Immature natural killer cell (primary cell): ENCODE measurements around the gene ITGA5. TPM values are rescaled to one million over a fixed set of nuclear protein-coding genes. Genes with fewer than 3 reads are reported as not detected.
"Not testable (repeated sequence)": the region's sequence is repeated elsewhere in the genome, so short reads cannot be mapped to it uniquely, and the experiment has no call there.

ENCODE experiments used
- DNase-seq, 3 donors: peaks; one replicate each; pipeline ENCODE4 v3.0.0; 2022; ENCODE audit warnings: mixed read lengths in 1 of 3
- H3K27ac Mint-ChIP-seq, 6 donors: one replicate each; pipeline ENCODE4 v1.8.0; 2020; ENCODE audit warnings: mixed read lengths in 6 of 6, mild to moderate bottlenecking in 5 of 6, inconsistent platforms in 4 of 6, moderate library complexity in 3 of 6
- H3K27me3 Mint-ChIP-seq, 3 donors: one replicate each; pipeline ENCODE4 v1.8.0; 2020 to 2021; ENCODE audit warnings: low read depth in 3 of 3, mild to moderate bottlenecking in 3 of 3, mixed read lengths in 3 of 3, moderate library complexity in 3 of 3, inconsistent platforms in 1 of 3
- H3K36me3 Mint-ChIP-seq, 3 donors: one replicate each; pipeline ENCODE4 v1.8.0; 2020; ENCODE audit warnings: mixed read lengths in 3 of 3, inconsistent platforms in 2 of 3, mild to moderate bottlenecking in 2 of 3
- H3K4me1 Mint-ChIP-seq, 2 donors: one replicate each; pipeline ENCODE4 v1.8.0; 2020; ENCODE audit warnings: inconsistent platforms in 2 of 2, mild to moderate bottlenecking in 2 of 2, mixed read lengths in 2 of 2, moderate library complexity in 1 of 2
- H3K4me3 Mint-ChIP-seq, 5 donors: one replicate each; pipeline ENCODE4 v1.8.0; 2020; ENCODE audit warnings: mild to moderate bottlenecking in 5 of 5, mixed read lengths in 5 of 5, inconsistent platforms in 3 of 5, moderate library complexity in 3 of 5
- H3K9me3 Mint-ChIP-seq, 6 donors: one replicate each; pipeline ENCODE4 v1.8.0; 2020; ENCODE audit warnings: mild to moderate bottlenecking in 6 of 6, mixed read lengths in 6 of 6, inconsistent platforms in 4 of 6, moderate library complexity in 3 of 6
- polyA plus RNA-seq, 3 donors: library from polyadenylated mRNA; unstranded; fragments of 300-500 nt; fragmentation: Illumina TruSeq; gene quantifications; one replicate each; pipeline ENCODE4 v1.2.3, GENCODE V29; 2021

Gene ITGA5
- polyA plus RNA-seq, 3 donors from 2014 or later: 26.2 to 119 (median 65.5) TPM

- Mint-ChIP-seq H3K27me3 (peaks cover 0 to 2% (median 2%) of the 10 kb centered on the region in 3 donors), H3K4me1 (peaks cover 2 to 9% of the 10 kb centered on the region in 2 donors), H3K27ac (no peak overlapping the region), H3K9me3 (no peaks in the 10 kb centered on the region), H3K4me3 (no peak overlapping the region), H3K36me3 (no peaks in the 10 kb centered on the region)
- DNase-seq: no peak
Measured at GRCh38 chr12:54363047-54363446, 56.0 kb downstream of the ITGA5 start.

GRCh38 chr12:54360717-54361456 is 58.2 kb downstream of the ITGA5 start:
- Mint-ChIP-seq H3K27me3 (peaks cover 0 to 2% (median 2%) of the 10 kb centered on the region in 3 donors), H3K4me1 (peaks cover 2 to 7% of the 10 kb centered on the region in 2 donors), H3K27ac (peak overlapping the region in 4 of 6 donors; percentile 40 to 81 (median 64)), H3K4me3 (peak overlapping the region; percentile 11 to 64 (median 34)), H3K9me3 (no peaks in the 10 kb centered on the region), H3K36me3 (no peaks in the 10 kb centered on the region)
- peak in 2 of 3 donors; percentile 28 to 33 for DNase-seq

- Mint-ChIP-seq H3K9me3 (no peaks in the 10 kb centered on the region), H3K36me3 (no peaks in the 10 kb centered on the region), H3K27ac (peak overlapping the region in 1 of 6 donors; percentile 81), H3K4me1 (peaks cover 2 to 7% of the 10 kb centered on the region in 2 donors), H3K4me3 (peak overlapping the region in 1 of 5 donors; percentile 34), H3K27me3 (peaks cover 0 to 4% (median 2%) of the 10 kb centered on the region in 3 donors)
- DNase-seq: no peak
Measured at GRCh38 chr12:54359762-54360351, 59.2 kb downstream of the ITGA5 start.

GRCh38 chr12:54358945-54359761 is 59.9 kb downstream of the ITGA5 start:
- H3K4me1 Mint-ChIP-seq: peaks cover under 1 to 2% of the 10 kb centered on the region in 2 donors
- H3K27ac Mint-ChIP-seq: no peak overlapping the region
- no peaks in the 10 kb centered on the region for H3K36me3 Mint-ChIP-seq
- DNase-seq: peak; percentile 94 to 95 (median 94)
- no peak overlapping the region for H3K4me3 Mint-ChIP-seq
- H3K27me3 Mint-ChIP-seq: peaks cover 0 to 4% (median 2%) of the 10 kb centered on the region in 3 donors
- no peaks in the 10 kb centered on the region for H3K9me3 Mint-ChIP-seq

- DNase-seq: peak in 2 of 3 donors; percentile 3 to 13
- no peaks in the 10 kb centered on the region for H3K36me3 Mint-ChIP-seq
- no peak overlapping the region for H3K27ac Mint-ChIP-seq
- peaks cover 0 to 2% of the 10 kb centered on the region in 2 donors for H3K4me1 Mint-ChIP-seq
- peaks cover 0 to 4% (median 2%) of the 10 kb centered on the region in 3 donors for H3K27me3 Mint-ChIP-seq
- no peaks in the 10 kb centered on the region for H3K9me3 Mint-ChIP-seq
- no peak overlapping the region for H3K4me3 Mint-ChIP-seq
Measured at GRCh38 chr12:54358191-54358944, 60.7 kb downstream of the ITGA5 start.

GRCh38 chr12:54357506-54358190 is 61.4 kb downstream of the ITGA5 start:
- Mint-ChIP-seq H3K36me3 (no peaks in the 10 kb centered on the region), H3K9me3 (no peaks in the 10 kb centered on the region), H3K4me1 (peaks cover 0 to 2% of the 10 kb centered on the region in 2 donors), H3K27me3 (peaks cover 0 to 2% (median 2%) of the 10 kb centered on the region in 3 donors), H3K4me3 (peak overlapping the region in 1 of 5 donors; percentile 38), H3K27ac (no peak overlapping the region)
- no peak for DNase-seq

GRCh38 chr12:54356951-54357356 is 62.1 kb downstream of the ITGA5 start:
- DNase-seq: no peak
- Mint-ChIP-seq H3K4me3 (no peak overlapping the region), H3K27ac (peak overlapping the region in 1 of 6 donors; percentile 57), H3K36me3 (peaks cover 0 to under 1% (median 0%) of the 10 kb centered on the region in 3 donors), H3K9me3 (no peaks in the 10 kb centered on the region), H3K4me1 (peaks cover 0 to 2% of the 10 kb centered on the region in 2 donors), H3K27me3 (peaks cover 0 to 2% (median 2%) of the 10 kb centered on the region in 3 donors)

GRCh38 chr12:54356228-54356627 is 62.8 kb downstream of the ITGA5 start:
- no peak for DNase-seq
- Mint-ChIP-seq H3K9me3 (no peaks in the 10 kb centered on the region), H3K4me1 (peaks cover 0 to 2% of the 10 kb centered on the region in 2 donors), H3K27ac (peak overlapping the region in 1 of 6 donors; percentile 53), H3K36me3 (peaks cover 4 to 7% (median 5%) of the 10 kb centered on the region in 3 donors), H3K27me3 (peaks cover 0 to 2% (median 2%) of the 10 kb centered on the region in 3 donors), H3K4me3 (no peak overlapping the region)

- peaks cover 13 to 17% (median 15%) of the 10 kb centered on the region in 3 donors for H3K36me3 Mint-ChIP-seq
- no peak overlapping the region for H3K4me3 Mint-ChIP-seq
- peaks cover 0 to 2% (median 2%) of the 10 kb centered on the region in 3 donors for H3K27me3 Mint-ChIP-seq
- no peak for DNase-seq
- no peaks in the 10 kb centered on the region for H3K4me1 Mint-ChIP-seq
- no peaks in the 10 kb centered on the region for H3K9me3 Mint-ChIP-seq
- H3K27ac Mint-ChIP-seq: peak overlapping the region in 1 of 6 donors; percentile 40
Measured at GRCh38 chr12:54355104-54355815, 63.8 kb downstream of the ITGA5 start.

- H3K9me3 Mint-ChIP-seq, H3K4me1 Mint-ChIP-seq, H3K4me3 Mint-ChIP-seq, H3K27me3 Mint-ChIP-seq, DNase-seq, H3K27ac Mint-ChIP-seq: not testable (repeated sequence)
- H3K36me3 Mint-ChIP-seq: peaks cover 19 to 27% (median 23%) of the 10 kb centered on the region in 3 donors
Measured at GRCh38 chr12:54354271-54354670, 64.8 kb downstream of the ITGA5 start.

GRCh38 chr12:54352891-54353874 is 65.9 kb downstream of the ITGA5 start:
- H3K27me3 Mint-ChIP-seq: peaks cover 0 to 2% (median 2%) of the 10 kb centered on the region in 3 donors
- H3K4me1 Mint-ChIP-seq: no peaks in the 10 kb centered on the region
- no peak for DNase-seq
- no peak overlapping the region for H3K4me3 Mint-ChIP-seq
- no peaks in the 10 kb centered on the region for H3K9me3 Mint-ChIP-seq
- H3K36me3 Mint-ChIP-seq: peaks cover 22 to 32% (median 24%) of the 10 kb centered on the region in 3 donors
- H3K27ac Mint-ChIP-seq: peak overlapping the region in 2 of 6 donors; percentile 29 to 50
